NCI-H2227 treated with DMSO at 0.1 percent for 48 hours (cell line): ENCODE results near the gene SORBS1.
A peak's percentile ranks its signal among the peaks of the same experiment; 100 is the strongest.
"Not testable (repeated sequence)": the region's sequence is repeated elsewhere in the genome, so short reads cannot be mapped to it uniquely, and the experiment has no call there.

ENCODE experiments used
- DNase-seq: peaks from one replicate; lab custom pipeline; 2025; lab: John Stamatoyannopoulos, UW

Gene SORBS1

DNA sequence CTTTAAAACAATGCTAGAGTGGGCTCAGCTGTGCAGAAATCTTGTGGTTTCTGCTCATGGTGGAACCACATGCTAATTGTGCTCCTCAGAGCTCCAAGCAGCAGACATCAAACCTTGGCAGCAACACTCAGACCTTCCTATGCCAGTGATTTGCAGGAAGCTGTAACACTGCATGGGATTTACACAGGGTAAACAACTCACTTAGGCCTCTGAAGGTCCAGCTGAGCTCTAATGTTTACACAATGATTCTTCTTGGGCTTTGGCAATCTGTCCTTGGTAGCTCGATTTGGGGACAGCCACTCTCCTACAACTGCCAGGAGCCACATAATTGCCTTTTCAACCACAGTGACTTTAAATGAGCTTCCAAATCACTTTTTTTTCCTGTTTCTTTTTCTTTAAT is 172.6 kb downstream of the SORBS1 start:
- no peak for DNase-seq

DNA sequence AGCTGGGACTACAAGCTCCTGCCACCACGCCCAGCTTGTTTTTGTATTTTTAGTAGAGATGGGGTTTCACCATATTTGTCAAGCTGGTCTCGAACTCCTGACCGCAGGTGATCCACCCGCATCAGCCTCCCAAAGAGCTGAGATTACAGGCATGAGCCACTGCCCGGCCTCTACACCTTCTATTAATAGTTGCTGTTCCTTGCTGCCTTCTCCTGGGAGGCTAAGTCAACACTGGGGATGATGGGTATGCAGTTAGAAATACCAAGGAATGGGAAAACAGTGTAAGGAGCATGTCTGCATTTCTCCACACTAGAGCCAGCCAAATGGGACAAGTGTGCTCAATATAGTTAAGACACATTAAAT is 173.1 kb downstream of the SORBS1 start:
- no peak for DNase-seq

DNA sequence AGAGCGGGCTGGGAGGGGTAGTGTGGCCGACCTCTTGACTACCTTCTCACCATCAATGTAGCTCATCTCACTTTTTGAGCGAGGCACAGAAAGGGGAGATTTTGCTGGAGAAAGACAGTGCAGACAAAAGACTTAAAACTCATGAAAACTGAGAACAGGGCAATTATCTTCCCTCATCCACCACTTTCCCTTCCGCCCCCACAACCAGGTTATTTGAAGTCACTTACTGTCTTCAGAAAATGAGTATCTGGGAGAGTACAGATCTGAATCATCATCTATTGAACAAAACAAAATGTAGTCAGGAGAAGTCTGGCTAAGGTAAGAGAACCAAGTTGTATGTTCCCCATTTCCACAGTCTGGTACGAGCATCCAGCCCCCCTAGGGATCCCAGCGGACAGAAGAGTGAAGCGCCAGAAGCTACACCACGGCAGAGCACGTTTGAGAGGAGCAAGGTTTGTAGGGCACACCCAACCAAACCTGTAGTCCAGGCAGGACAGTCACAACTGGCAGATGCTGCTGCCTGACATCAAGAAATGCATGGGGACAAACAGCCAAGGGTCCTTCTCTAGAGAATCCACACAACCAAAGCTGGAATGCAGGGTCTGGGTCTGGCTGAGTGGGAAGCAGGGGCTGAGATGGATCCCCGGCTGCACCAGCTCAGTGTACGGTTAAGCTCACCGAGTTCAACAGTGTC is 177.0 kb downstream of the SORBS1 start:
- DNase-seq = no peak

DNA sequence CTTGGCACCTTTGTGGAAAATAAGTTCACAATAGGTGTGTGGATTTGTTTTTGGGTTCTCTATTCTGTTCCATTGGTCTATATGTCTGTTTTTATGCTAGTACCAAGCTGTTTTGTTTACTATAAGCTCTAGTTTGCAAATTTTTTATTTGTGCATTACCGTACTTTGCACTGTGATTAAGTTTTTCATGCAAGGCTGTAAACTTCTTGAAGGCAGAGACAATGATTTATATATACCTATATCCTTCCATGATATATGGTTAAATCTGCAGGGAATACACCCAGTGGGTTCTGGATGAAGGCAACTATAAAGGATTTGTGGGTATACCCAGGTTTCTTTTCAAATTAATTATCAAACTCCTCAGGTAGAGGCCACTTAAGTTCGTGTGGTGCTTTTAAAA is 178.6 kb downstream of the SORBS1 start:
- DNase-seq = no peak

DNA sequence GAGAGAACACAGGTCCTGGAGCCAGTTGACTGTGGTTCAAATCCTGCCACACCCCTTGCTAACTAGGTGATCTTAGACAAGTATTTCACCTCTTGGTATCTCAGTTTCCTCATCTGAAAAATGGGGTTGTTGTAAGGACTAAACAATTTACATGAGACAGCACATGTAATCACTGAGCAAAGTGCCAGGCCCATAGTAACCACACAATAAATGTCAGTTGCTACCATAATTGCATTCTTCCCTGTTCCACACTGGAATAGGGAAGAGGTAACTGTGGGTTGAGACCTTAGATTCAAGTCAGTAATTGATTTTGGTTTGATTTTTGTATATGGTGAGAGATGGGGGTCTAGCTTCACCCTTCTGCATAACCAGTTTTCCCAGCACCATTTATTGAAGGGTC is 179.0 kb downstream of the SORBS1 start:
- DNase-seq = no peak

DNA sequence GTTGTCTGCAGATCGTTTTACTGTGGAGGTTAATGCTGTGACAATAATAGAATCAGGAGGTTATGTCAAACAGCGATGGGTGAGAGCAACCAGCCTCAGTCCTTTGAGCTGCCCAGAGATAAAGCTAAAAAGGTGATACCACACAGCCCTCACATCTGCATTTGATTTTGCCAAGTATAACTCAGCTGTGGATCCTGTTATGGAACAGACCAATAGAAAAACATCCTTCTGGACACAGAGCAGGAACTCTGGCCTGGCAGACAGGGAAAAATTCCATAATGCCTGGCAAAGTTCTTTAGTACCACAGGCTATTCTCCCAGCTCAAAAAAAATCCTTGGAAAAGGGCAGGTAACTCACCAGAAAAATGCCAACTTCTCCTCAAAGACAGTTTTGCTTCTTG is 183.2 kb downstream of the SORBS1 start:
- no peak for DNase-seq

DNA sequence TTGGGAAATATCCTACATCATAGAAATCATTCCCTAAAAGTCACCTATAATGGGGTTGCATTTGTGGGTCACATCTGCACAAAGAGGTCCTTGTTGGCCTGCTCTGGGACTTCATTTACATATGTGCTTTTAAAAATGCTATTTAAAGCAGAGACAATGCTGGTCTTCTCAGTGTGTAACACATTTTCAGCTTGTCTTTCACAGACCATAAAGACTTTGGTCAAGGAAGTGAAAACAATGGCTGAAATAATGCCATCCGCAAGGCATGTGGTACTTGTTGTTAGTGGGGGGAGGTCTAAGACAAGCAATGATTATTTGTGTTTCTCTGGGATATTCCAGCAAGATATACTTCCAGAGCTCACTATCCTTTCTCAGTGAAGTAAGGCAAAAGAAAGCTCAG is 185.8 kb downstream of the SORBS1 start:
- no peak for DNase-seq

DNA sequence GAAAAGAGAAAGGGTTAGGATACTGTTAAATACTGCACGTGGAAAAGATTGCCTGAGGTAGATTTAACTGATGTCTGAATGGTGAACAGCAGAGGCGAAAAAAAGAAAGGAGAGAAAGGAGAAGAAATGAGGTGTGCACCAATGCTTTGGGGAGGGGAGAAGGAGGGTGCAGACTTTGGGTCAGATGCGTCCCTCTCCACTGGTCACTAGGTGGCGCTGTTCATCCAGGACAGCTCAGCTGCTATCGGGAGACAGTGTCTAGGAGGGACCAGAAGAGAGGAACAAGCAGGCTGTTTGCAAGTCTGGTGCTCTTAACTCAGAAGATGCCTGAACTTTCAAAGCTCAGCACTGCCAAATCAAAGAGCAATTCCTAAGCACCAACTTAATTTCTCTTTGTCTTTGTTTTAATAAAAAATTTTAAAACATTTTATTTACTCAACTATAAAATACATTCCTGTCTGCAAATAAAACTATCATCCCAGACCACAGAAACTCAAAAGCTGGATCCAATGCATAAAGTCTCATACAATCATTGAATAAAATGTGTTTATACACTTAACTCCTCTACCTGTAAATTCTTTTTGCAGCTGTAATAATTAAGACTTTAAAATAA is 186.5 kb downstream of the SORBS1 start:
- DNase-seq = peak; percentile 39

DNA sequence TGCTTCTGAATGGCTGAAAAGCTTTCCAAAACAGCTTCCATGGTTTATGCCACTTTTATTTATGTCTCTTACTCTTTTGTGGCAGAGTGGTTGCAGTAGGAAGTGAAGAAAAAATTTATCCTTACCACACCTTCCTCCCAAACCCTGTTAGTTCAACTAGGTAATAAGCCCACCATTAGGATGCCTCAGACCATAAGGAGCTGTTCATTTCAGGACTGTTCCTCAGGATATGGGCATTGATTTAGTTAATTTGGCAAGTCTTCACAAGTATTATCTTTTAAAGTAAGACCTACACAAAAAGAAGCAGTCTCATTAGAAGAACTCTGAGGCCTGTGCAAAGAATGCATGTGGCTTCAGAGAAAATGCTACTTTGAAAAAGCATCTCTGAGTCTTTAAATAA is 187.5 kb downstream of the SORBS1 start:
- no peak for DNase-seq

DNA sequence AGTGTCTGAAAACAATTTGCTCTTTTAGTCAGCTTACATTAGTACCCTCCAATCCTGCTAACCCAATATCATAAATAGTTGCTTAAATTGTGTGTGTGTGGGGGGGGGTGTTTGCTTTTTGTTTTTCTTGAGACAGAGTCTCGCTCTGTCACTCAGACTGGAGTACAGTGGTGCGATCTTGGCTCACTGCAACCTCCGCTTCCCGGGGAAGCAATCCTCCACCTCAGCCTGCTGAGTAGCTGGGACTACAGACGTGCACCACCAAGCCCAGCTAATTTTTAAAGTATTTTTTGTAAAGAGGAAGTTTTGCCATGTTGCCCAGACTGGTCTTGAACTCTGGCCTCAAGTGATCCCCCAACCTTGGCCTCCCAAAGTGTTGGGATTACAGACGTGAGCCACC is 196.8 kb downstream of the SORBS1 start:
- no peak for DNase-seq

DNA sequence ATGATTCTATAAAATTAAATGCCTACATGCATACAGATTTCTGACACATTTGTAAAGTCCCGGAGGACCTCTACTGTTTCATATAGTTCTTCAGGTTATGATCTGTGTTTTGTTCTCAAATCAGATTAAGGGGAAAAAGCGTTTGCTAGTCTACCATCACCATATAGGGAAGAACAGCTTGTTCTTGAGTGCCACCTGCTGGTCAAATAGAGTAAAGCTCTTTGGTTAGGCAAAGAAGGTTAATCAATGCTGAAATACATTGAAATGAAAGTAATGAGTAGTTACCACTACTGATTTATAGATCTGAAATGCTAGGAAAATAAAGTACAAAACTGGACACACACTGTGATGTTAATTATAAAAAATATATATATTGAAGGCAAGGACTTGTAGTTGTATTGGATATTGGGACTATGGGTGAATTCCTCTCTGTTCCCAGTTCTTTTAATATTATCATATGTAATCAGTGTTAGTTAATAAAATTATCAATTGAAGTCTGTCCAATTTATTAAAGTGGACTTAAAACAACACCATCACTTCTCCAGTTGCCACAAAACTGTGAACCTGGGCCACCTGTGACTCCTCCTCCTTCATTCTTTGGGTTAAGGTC is 197.8 kb downstream of the SORBS1 start:
- peak; percentile 35 for DNase-seq

DNA sequence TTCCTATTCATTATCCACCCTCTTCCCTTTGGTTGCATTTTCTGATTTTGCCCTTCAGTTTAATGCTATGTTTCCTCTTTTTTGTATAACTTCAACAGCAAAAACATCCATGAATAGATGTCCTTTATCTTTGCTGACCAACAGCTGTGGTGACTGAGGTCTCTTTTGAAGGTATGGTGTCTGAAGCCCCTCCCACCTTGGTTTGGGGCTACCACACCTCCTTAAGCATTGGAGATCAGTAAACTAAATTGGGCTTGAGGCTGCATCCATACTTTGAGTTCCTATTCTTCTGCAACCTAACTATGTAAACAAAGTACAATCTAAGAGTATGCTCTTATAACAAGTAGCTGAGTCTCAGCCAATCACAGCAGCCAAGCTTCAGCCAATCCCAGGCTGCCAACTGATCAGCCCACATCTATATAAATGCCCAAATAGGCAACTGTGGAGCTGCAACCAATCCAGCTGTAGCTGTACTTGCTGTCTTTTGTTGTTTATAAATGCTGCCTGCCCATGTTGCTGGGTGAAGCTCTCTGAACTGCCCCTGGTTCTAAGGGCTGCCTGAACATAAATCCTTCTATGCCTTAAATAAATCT is 201.0 kb downstream of the SORBS1 start:
- no peak for DNase-seq

DNA sequence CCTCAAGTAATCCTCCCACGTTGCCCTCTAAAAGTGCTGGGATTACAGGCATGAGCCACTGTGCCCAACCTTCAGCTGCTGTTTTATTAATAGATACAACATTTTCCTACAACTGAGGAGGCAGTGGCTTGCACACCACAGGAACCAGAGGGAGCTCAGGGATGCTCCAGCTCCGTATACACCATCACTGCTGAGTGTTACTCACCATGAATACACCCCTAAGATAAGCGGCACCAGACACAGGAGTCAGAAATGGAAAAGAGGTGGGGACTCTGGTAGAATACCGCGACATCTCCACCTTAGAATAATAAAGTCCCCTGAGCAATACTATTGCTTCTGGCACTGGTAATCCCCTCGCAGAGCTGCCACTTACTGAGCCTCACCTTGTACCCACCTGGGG is 201.7 kb downstream of the SORBS1 start:
- DNase-seq = no peak

DNA sequence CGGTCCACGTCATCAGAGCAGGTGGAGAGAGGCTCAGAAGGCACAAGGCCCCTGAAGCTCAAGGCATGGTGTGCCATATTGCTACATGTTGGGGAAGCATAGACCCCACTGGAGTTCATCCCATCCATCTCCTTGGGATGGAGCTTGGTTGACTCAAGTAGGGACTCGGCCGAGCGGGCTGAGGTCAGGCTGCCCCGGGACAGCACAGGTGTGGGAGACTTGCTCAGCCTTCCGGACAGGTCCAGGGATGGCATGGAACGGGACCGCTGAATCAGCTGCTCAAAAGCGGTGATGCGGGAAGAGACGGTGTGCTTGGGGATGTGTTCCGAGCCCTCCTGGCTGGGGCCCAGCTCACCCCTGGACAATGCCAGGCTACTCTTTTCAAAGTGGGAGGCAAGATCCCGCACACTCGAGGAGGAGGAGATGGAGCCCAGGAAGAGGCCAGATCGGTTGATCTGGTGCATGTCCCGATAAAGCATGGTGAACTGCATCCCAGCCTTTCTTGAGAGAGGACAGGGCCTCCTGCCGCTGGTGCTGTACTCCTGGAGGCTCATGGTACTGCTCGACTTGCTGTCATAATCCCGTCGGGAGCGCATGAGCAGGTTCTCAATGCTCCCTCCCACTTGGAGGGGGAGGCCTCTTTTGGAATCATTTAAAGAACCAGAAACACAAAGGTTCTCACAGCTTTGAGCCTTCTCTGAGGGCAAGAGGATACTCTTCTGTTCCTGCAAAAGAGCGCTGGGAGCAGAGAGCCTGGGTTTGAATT is 204.8 kb downstream of the SORBS1 start:
- DNase-seq = no peak

DNA sequence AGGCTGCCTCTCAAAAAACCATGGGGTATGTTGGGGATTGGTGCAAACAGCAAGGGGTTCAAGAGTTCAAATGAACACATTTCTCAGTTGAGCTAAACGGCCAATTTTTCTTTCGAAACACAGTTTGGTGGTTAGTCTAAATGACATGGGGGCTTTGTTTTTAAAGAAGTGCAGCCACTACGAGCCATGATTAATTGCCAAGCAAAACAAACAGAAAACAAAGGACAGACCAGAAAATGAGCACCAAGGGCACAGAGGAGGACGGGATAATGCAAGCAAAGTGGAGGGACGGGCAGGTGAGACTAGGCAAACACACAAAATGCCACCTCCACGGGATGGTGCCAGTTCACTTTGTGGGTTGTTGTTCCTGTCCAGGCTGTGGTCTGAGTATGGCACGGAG is 205.9 kb downstream of the SORBS1 start:
- no peak for DNase-seq

DNA sequence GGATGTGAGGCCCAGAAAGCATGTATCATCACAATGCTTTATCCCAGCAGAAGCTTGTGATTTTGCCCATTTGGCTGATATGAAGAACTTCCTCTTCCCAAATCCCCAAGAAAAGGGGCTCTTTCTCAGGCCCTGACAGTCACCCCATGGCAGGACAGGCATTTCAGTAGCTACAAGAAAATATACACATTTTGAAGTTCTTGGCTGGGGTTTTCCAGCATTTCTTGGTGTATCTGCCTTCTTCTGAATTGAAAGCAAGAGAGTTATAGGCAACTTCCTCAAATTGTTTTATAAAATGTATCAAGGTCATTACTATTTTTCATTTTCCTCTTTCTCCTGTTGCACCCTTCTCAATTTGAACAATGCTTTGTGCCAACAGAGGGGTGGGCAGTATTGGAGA is 207.1 kb downstream of the SORBS1 start:
- DNase-seq = no peak

DNA sequence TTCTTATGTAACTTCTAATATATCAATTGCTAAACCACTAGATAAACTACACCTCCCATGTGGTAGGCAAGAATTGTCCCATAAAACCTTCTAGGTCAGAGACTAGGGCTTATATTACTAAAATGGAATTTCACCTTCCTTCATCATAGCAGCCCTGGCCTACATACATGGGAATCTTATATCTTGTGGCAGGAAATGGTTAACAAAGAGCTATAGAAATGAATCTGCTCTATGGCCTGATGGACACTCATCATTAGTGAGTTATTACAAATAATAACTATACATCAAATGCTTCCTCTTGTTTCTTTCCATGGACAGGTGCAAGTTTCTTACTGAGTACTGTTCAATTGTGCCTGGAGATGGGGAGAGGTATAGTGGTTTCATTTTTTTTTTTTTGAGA is 208.0 kb downstream of the SORBS1 start:
- DNase-seq = no peak

DNA sequence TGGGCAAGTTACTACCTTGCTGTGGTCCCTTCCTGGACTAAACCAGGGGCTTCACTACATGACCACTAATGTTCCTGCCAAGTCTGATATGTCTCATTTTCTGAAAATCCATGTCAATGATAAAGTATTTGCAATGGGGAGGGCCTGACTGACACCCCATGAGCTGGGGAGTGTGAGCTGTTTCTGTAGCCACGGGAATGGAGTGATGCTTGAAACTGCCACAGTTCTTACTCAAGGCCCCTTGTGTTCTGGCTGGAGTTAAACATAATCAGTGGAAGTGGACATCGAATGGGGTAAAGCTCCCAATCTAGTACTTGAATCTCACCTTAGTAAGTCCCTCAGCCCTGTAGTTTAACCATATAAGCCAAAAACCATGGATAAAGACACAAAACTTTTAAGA is 208.5 kb downstream of the SORBS1 start:
- DNase-seq = no peak

DNA sequence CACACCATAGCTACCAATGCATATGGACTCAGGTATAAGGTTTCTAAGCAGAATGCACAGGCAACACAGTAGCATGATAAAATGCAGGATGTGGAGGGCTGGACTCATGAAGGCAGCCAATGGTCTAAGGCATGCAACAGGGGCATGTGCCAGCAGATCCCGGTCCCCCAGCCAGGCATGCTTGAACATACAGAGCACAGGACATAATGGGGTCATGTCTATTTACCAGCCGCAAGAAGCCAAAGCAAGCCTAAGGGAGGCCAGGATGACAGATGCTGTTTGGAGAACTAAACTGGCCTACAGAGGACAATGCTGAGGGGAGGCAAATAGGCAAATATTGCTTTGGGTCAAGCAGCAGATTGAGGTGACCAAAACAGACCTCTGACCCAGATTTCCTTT is 210.3 kb downstream of the SORBS1 start:
- no peak for DNase-seq

DNA sequence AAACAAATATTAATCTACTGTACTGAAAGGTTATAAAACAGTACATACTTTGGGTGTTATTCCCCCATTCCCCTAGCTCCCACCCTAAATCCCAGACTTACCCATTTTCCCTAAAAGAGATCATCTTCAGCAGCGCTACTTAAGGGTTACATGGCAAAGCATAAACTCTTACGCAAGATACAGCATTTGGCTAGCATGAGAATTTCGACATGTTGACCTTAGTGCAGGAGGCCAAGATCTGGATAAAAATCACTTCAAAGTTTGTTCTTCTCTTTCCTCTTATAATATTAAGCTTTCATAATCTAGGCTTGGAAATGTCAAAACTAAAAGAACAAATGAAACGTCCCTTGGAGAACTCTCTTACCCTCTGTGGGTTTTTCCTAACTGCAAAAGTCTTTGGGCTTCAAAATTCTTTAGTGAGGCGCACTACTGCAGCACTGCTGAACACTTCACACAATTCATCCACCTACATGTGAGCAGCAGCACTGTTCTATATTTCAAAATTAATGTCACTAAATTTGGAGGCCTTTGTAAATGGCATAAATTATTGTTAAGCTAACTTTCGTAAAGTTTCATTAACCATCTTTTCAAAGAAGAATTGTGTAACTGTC is 210.8 kb downstream of the SORBS1 start:
- DNase-seq = no peak

DNA sequence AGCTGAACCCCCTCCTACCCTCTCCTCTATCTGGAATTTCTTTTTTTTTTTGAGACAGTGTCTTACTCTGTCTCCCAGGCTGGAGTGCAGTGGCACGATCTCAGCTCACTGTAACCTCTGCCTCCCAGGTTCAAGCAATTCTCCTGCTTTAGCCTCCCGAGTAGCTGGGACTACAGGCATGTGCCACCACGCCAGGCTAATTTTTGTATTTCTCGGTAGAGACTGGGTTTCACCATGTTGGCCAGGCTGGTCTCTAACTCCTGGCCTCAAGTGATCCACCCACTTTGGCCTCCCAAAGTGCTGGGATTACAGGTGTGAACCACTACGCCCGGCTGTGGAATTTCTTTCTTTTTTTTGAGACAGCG is 213.8 kb downstream of the SORBS1 start:
- DNase-seq = not testable (repeated sequence)

DNA sequence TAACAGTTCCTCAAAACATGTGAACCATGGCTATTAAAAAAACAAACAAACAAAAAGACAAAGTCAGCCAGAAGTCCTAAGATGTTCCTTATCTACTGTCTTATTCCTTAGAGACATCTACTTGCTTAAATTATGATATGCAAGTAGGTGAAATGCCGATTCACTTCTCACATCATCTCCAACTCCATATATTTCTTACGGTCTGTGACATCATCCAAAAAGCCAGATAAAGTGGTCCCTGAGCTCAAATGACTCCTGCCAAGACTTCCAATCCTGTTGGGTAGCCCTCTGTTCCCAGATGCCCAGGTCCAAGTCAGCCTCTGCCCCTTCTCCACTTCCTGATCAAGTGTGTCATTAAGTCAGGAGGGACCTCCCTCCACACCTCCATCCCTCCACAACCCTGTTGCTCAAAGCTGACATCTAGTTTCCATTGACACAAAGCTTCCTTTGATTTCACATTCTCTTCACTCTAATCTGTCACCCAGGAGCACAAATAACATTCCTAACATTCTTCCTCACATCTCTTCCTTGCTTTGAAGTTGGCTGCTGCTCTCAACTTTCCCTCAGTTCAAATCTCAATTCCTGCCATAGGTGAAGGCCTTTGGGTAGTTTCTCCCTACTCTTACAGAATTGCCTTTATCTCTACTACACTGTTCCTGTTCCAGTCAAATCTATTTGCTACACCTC is 214.3 kb downstream of the SORBS1 start:
- no peak for DNase-seq
